GM21576 (cell line): Measurements from ENCODE around the gene CACNA1C.

Source experiments
- ATAC-seq: cut with Tn5 transposase; IDR thresholded peaks from one replicate; pipeline ENCODE4 v1.9.1; 2021; ENCODE audit warnings: mild to moderate bottlenecking, moderate library complexity; ENCODE audit not compliant: unreplicated experiment

CACNA1C gene

DNA sequence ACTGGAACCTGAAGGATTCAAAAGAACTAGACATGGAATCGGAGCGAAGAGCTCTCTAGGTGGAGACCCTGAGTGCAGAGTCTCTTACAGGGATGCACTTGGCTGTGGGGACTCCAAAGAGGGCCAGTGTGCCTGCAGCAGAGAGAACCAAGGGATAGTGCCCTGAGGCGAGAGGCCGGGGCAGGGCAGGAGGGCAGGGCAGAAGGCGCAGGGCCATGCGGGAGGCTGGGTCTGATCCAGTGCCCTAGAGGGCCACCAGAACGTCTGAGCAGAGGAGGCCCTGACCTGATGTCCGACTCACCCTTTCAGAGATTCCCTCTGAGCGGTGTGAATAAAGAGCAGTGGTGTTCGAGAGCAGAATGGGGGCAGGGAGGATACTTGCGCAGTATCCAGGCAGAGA lies 536.6 kb downstream of the CACNA1C start:
- ATAC-seq: no peak

GRCh38 chr12:2593045-2593444 lies 540.3 kb downstream of the CACNA1C start:
- ATAC-seq: no peak

DNA sequence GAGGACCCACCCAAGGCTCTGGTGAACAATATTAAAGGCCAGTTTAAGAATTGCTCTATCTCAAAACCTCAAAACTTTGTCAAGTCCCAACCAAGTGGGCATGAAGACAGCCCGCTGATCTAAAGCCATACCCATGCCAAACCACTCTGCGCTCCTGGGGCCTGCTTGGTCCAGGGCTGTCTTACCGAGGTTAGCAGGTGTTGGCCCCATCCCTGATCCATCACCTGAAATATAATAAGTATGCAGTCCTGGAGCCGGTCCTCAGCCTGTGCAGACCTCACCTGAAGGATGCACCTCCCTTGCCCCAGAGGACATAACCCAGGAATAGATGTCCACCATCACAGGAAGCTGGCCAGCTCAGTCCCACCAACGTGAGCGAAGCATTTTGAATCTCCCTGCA lies 543.7 kb downstream of the CACNA1C start:
- ATAC-seq: no peak

DNA sequence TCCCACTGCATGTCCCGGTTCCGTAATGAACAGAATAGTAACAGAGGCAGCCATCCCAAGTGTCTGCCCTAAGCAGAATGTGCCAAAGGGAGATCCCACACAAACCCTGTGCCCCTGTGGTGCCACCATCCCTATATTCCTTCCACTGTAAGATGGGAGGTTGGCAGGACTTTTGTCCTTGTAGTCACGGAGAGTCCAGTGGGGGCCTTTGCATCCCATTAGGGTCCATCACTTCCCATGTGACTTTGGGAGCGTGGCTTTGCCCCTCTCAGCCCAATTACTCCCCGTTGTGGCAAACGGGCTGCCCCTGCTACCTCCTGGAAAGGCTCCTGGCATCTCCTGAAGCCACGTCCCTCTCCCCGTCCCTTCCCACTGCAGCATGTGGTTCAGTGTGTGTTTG lies 552.5 kb downstream of the CACNA1C start:
- ATAC-seq: no peak

DNA sequence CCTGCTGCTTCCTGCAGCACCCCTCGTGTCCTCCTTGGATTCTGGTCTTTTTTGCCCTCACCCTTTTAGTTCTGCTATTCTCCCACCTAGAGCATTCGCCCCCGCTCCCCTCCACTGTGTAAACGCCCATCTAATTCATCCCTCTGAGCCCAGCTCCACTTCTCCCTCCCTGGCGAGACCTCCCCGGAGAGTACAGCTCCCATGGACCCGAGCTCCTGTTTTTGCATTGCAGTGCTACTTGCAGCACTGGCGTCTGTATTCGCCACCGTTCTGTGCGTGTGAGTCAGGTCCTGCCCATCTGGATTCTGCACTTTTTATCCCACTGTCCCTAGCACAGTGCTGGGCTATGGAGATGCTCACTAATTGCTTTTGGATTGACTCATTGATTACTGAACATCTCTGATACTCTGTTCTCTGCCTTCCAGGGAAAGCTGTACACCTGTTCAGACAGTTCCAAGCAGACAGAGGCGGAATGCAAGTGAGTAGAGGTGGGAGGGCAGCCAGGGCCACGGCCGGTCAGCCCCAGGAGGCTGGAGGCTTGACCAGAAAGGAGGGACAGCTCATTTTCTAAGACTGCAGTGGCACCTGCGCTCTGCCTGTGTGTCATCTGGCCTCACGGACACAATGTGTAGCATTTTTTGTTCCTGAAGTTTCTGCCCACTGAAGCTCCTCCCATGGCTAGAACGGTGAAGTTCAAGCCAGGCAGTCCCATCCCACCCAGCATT lies 553.6 kb downstream of the CACNA1C start:
- no peak for ATAC-seq

DNA sequence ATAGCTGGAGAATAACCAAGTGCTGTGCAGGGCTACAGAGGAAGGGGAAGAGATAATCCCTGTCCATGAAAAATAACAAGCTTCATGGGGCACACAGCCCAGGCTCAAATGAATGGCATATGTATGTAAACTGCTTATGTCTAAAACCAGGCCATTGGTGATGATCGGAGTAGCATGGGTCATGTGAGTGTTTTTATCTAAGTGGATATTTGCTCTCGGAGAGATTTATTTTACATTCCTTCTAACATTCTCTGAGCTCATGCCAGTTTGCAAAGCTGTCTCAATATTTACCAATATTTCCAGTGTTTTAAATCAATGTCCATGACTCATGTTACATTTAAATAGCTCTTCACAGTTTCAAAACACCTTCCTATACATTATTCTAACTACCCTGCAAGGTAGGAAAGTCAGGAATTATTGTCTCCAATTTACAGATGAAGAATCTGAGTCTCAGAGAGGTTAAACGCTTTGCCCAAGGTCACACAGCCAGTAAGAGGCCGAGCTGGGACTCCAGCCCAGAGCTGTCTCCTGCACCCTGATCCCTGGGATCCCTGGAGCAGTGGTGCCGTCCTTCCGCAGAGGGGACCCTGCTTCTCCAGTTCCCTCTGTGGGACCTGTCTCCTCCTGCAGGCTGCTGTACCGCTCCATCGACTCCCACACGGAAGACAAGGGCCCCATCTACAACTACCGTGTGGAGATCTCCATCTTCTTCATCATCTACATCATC lies 555.3 kb downstream of the CACNA1C start:
- no peak for ATAC-seq

GRCh38 chr12:2608608-2608945 lies 555.8 kb downstream of the CACNA1C start:
- no peak for ATAC-seq

DNA sequence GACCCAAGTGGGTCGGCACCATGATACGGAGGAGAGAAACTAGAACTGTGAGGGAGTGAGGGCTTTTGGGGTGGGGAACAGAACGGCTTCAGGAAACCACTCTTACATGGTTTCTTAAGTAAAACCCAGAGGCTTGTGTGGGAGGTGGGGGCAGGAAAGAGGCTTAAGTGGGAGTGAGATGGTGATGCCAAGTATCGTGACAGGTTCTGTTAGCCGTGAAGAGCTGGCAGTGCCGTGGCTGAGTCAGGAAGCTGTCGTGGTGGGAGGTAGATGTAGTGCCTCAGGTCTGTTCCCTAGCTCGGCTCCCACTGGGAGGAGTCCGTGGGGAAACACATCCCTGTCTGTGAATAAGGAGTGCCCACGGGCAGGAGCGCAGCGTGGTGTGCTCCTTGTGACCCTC lies 556.2 kb downstream of the CACNA1C start:
- ATAC-seq: no peak

DNA sequence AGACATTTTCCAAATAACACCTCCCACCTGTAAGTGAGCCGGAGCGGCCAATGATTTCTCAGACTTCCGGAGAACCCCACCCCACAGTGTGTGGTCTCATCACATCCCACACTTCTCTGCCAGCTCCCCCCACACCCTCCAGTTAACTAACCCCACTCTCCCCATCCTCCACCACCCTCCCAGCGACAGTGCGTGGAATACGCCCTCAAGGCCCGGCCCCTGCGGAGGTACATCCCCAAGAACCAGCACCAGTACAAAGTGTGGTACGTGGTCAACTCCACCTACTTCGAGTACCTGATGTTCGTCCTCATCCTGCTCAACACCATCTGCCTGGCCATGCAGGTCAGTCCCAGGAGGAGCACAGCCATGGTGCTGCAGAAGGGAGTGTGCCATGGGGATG lies 557.6 kb downstream of the CACNA1C start:
- no peak for ATAC-seq

DNA sequence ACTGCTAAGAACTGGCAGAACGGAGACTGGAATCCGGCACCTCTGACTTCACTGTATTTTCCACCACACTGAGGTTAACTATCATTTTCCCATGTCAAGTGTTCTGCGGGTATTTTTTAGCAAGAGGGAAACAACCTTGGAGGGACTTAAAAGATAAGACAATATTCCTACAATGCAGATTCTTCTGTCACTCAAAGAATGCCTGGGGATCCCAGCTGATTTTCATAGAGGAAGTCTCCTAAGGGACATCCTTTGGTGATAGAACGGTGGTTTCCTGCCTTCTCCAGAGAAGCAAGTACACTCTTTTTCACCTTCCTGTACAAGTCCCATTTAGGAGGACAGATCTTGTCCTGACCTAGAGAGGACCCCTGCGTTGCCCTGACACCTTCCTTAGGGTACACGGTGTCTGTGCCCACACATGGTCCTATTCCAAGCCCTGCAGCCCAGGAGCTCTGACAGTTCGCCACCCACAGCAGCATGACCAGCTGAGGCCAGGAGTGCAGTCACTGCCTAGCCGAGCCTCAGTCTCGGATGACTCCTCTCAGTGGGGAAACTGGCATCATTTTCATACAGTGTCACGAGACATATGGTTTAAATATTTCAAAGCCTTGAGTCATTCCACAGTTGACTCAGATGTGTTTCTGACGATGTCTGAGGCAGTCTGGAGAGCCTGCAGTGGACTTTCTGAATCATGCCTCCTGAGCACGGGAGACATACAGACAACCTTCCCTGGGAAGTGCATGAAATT lies 560.7 kb downstream of the CACNA1C start:
- ATAC-seq: no peak

DNA sequence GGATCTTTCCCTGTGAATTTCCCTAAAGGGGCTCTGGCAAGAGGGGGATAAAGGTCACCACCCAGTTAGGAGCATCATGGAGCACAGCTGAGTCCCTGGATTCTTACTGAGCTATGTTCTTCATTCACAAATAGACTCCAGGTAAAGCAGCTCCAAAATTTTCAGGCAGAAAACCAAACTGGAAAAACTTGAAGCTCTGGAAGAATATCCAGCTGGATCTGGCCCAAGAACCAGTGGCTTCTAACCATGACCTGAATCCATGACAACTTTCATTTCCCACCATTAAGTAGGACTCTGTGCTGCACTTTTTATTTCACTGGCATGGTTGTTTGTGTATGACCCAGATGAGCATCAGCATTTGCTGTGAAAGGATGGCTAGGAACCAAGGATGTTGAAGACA lies 561.6 kb downstream of the CACNA1C start:
- ATAC-seq: no peak

- ATAC-seq: no peak
These were observed 563.0 kb downstream of the CACNA1C start for GRCh38 chr12:2615665-2616402.

GRCh38 chr12:2616763-2617162 lies 564.0 kb downstream of the CACNA1C start:
- no peak for ATAC-seq

- no peak for ATAC-seq
These were observed 564.6 kb downstream of the CACNA1C start for GRCh38 chr12:2617365-2617764.

- ATAC-seq: no peak
These were observed 565.7 kb downstream of the CACNA1C start for GRCh38 chr12:2618291-2618995.

DNA sequence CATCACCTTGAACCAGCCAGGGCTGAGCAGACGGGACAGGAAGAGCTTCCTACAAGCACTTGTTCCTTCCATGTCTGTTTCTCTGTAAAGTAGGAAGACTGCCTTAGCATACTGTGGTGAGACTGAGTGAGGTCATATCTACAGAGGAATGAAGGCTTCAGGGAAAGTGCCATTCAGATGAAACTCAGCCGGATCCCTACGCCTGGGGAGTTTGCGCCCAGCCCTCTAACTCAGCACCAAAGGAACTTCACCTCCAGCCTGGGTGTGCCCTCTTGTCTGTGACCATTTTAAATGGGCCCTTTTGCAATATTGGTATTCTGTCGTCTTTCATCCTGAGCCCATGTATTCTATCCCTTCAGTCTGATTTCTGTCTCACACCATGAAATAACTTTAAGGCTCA lies 566.3 kb downstream of the CACNA1C start:
- ATAC-seq: no peak

DNA sequence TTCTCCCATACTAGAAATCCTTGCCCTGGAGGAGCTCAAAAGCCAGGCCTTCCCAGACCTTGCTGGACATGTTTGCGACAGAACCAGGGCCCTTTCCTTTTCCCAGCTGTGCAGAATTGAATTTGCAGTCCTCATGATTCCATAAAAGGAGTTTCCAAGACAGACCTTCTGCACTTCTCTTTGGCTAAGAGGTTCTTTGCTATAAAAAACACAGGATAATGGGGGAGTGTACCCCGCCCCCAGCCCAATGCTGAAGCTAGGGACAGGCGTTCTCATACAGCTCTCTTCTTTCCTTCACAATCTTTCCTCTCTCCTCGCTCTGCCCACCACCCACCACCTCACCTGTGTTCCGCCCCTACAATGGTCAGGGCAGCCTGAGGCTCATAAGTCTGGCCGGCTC lies 569.7 kb downstream of the CACNA1C start:
- no peak for ATAC-seq

GRCh38 chr12:2623472-2623871 lies 570.7 kb downstream of the CACNA1C start:
- no peak for ATAC-seq

DNA sequence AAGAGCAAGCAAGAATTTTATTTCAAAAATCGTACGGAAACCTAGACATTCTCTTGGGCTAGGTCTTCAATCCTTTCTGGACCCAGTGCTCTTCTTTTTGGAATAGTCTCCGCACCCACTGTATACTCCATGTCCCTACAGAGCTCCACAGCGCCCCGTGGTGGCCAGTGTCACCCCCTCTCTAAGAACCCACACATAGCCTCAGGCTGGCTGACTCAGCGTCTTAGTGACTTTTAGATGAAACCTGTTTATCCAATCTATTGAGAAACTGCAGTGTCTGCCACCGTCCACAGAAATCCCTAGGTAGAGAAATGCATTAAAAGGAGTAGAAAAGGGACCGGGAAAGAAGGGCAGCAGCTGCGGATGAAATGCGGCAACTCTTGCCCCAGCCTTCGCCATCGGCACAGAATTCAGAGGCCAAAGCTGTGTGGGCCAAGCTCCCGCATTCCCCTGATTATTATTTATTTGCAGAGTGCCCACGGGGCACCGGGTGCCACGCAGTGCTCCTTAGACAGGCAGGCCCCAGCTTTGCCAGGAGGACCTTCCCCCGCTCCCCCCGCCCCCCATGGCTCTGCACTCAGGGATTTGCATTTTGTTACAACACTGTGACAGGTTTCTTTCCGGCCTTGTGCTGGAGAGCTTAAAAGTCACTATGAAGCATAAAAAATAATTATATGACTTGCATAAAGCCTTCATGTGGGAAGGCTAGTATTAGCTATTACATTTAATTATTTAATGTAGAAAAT lies 571.9 kb downstream of the CACNA1C start:
- ATAC-seq: no peak

- no peak for ATAC-seq
These were observed 572.5 kb downstream of the CACNA1C start for GRCh38 chr12:2625289-2625612.
